GM23338 (cell line): ENCODE data around the gene SLC1A3. TPM values are rescaled to one million over a fixed set of nuclear protein-coding genes. Genes with fewer than 3 reads are reported as not detected.

Source experiments
- ATAC-seq: fragments of 200-7000 bp; cut with Tn5 transposase; 3 replicates; pipeline ENCODE4 v1.9.1; 2020
- DNase-seq: peaks from one replicate; pipeline ENCODE4 v3.0.0-alpha.2; 2015; ENCODE audit warnings: low spot score
- H2AFZ ChIP-seq: fragments of 200-600 bp; sonication (generic); 2 replicates; pipeline ENCODE4 v1.8.0; 2016; ENCODE audit warnings: antibody characterized with exemption, mild to moderate bottlenecking, moderate library complexity
- H3F3A ChIP-seq: fragments of 200-600 bp; sonication (generic); replicated peaks from 2 replicates; pipeline ENCODE4 v1.8.0; 2017; ENCODE audit warnings: antibody characterized with exemption, mixed run types, low read depth
- H3K27ac ChIP-seq: fragments of 200-600 bp; sonication (generic); 2 replicates; pipeline ENCODE4 v1.6.1; 2016; ENCODE audit warnings: low read depth
- H3K27me3 ChIP-seq: fragments of 200-600 bp; sonication (generic); 2 replicates; pipeline ENCODE4 v1.8.0; 2016; ENCODE audit warnings: mild to moderate bottlenecking, mixed run types, moderate library complexity; ENCODE audit not compliant: insufficient read depth
- H3K36me3 ChIP-seq: fragments of 200-600 bp; sonication (generic); 2 replicates; pipeline ENCODE4 v1.8.0; 2016; ENCODE audit warnings: mild to moderate bottlenecking; ENCODE audit not compliant: insufficient read depth
- H3K4me1 ChIP-seq: fragments of 200-600 bp; sonication (generic); 2 replicates; pipeline ENCODE4 v1.8.0; 2016; ENCODE audit warnings: mild to moderate bottlenecking, moderate library complexity; ENCODE audit not compliant: insufficient read depth
- H3K4me2 ChIP-seq: fragments of 200-600 bp; sonication (generic); 2 replicates; pipeline ENCODE4 v1.7.1; 2017; ENCODE audit warnings: mixed run types
- H3K4me3 ChIP-seq: fragments of 200-600 bp; sonication (generic); 2 replicates; pipeline ENCODE4 v1.6.1; 2016; ENCODE audit warnings: mixed run types
- H3K79me2 ChIP-seq: fragments of 200-600 bp; sonication (generic); replicated peaks from 2 replicates; pipeline ENCODE4 v1.8.0; 2017; ENCODE audit warnings: mild to moderate bottlenecking; ENCODE audit not compliant: insufficient read depth
- H3K9me2 ChIP-seq: fragments of 200-600 bp; sonication (generic); 2 replicates; pipeline ENCODE4 v1.8.0; 2017; ENCODE audit not compliant: insufficient read depth
- H4K20me1 ChIP-seq: fragments of 200-600 bp; sonication (generic); replicated peaks from 2 replicates; pipeline ENCODE4 v1.8.0; 2017; ENCODE audit warnings: mild to moderate bottlenecking; ENCODE audit not compliant: insufficient read depth
- H3K27ac Mint-ChIP-seq: 2 replicates; pipeline ENCODE4 v1.8.0; 2020; ENCODE audit warnings: inconsistent platforms, mild to moderate bottlenecking, moderate library complexity, mixed read lengths
- H3K27me3 Mint-ChIP-seq: 3 replicates; pipeline ENCODE4 v1.8.0; 2022; ENCODE audit warnings: low read depth, mild to moderate bottlenecking, moderate library complexity, mixed read lengths, inconsistent platforms; ENCODE audit not compliant: insufficient read depth, poor library complexity
- H3K36me3 Mint-ChIP-seq: 3 replicates; pipeline ENCODE4 v1.8.0; 2021; ENCODE audit warnings: low read depth, mild to moderate bottlenecking, inconsistent platforms, moderate library complexity, mixed read lengths
- H3K4me1 Mint-ChIP-seq: 3 replicates; pipeline ENCODE4 v1.8.0; 2020; ENCODE audit warnings: mild to moderate bottlenecking, inconsistent platforms, mixed read lengths
- H3K4me3 Mint-ChIP-seq: 3 replicates; pipeline ENCODE4 v1.8.0; 2021; ENCODE audit warnings: moderate library complexity, mild to moderate bottlenecking, inconsistent platforms, mixed read lengths
- H3K9me3 Mint-ChIP-seq: 3 replicates; pipeline ENCODE4 v1.8.0; 2020; ENCODE audit warnings: moderate library complexity, mild to moderate bottlenecking, inconsistent platforms, mixed read lengths
- CREB1 ChIP-seq: fragments of 250-450 bp; sonication (Bioruptor Pico); IDR thresholded peaks from 2 replicates; pipeline ENCODE4 v1.5.0; 2020; ENCODE audit warnings: low read depth, mild to moderate bottlenecking, moderate library complexity
- CTCF ChIP-seq, 2 experiments: fragments of 200-600 bp in 1 of 2; sonication (generic) in 1 of 2; conservative IDR thresholded peaks; 2 replicates each; pipeline versions ENCODE4 v1.5.1 to v1.6.1; 2016 to 2017; ENCODE audit warnings: antibody characterized with exemption in 2 of 2, low read depth in 2 of 2, mild to moderate bottlenecking in 2 of 2, moderate library complexity in 1 of 2
- ETS1 ChIP-seq: IDR thresholded peaks from 2 replicates; pipeline ENCODE4 v1.6.1; 2016; ENCODE audit warnings: antibody characterized with exemption
- EZH2 ChIP-seq: fragments of 200-600 bp; sonication (generic); IDR thresholded peaks from one replicate; pipeline ENCODE4 v1.8.0; 2017; ENCODE audit warnings: antibody characterized with exemption, mild to moderate bottlenecking, low read depth; ENCODE audit not compliant: unreplicated experiment
- EZH2phosphoT487 ChIP-seq: fragments of 200-600 bp; sonication (generic); IDR thresholded peaks from one replicate; pipeline ENCODE4 v1.8.1; 2018; ENCODE audit warnings: antibody characterized with exemption; ENCODE audit not compliant: unreplicated experiment
- JUNB ChIP-seq: IDR thresholded peaks from one replicate; pipeline ENCODE4 v1.6.1; 2016; ENCODE audit warnings: antibody characterized with exemption; ENCODE audit not compliant: unreplicated experiment
- NANOG ChIP-seq: IDR thresholded peaks from 2 replicates; pipeline ENCODE4 v1.6.1; 2016; ENCODE audit warnings: antibody characterized with exemption, borderline replicate concordance
- POLR2AphosphoS5 ChIP-seq: IDR thresholded peaks from 2 replicates; pipeline ENCODE4 v1.6.1; 2016; ENCODE audit warnings: antibody characterized with exemption, low read depth
- REST ChIP-seq: IDR thresholded peaks from one replicate; pipeline ENCODE4 v1.6.1; 2018; ENCODE audit warnings: antibody characterized with exemption; ENCODE audit not compliant: unreplicated experiment
- ZNF114 ChIP-seq: fragments of 250-450 bp; sonication (Bioruptor Pico); IDR thresholded peaks from 2 replicates; pipeline ENCODE4 v1.5.0; 2020; ENCODE audit warnings: mild to moderate bottlenecking, moderate library complexity
- ZNF331 ChIP-seq: fragments of 250-450 bp; sonication (Bioruptor Pico); IDR thresholded peaks from 2 replicates; pipeline ENCODE4 v1.5.0; 2020; ENCODE audit warnings: low read depth, mild to moderate bottlenecking, moderate library complexity
- ZNF462 ChIP-seq: fragments of 250-450 bp; sonication (Bioruptor Pico); IDR thresholded peaks from 2 replicates; pipeline ENCODE4 v1.5.0; 2020; ENCODE audit warnings: mild to moderate bottlenecking, moderate library complexity
- polyA plus RNA-seq: library from polyadenylated mRNA; unstranded; fragments of >200 nt; fragmentation: Nextera tagmentation; extraction: Ambion mirVana; gene quantifications from 2 replicates; pipeline ENCODE4 v1.2.1, GENCODE V29; 2016
- total RNA-seq: library from RNA; depleted of rRNA; stranded (reverse); fragments of >200 nt; shearing (Covaris generic); gene quantifications from 2 replicates; pipeline ENCODE4 v1.2.3, GENCODE V29; 2014

The SLC1A3 gene
- total and polyA plus RNA-seq, 2 experiments from 2014 or later = 29.0 to 40.7 TPM

- no peaks in the 10 kb centered on the region for H3K27me3 ChIP-seq
- no peaks in the 10 kb centered on the region for H4K20me1 ChIP-seq
- no peaks in the 10 kb centered on the region for H3F3A ChIP-seq
- H3K4me1 ChIP-seq = peaks cover 6% of the 10 kb centered on the region; the same call in 1 of the 2 replicates
- no peaks in the 10 kb centered on the region for H3K9me3 Mint-ChIP-seq
- no peaks in the 10 kb centered on the region for H3K9me2 ChIP-seq
- H3K4me1 Mint-ChIP-seq = peaks cover 12% of the 10 kb centered on the region
- H3K27ac Mint-ChIP-seq = no peak overlapping the region
- no peak overlapping the region for H2AFZ ChIP-seq
- ATAC-seq (no peak), DNase-seq (no peak)
- no peak overlapping the region for H3K27ac ChIP-seq
- no peak overlapping the region for H3K4me2 ChIP-seq
- no peaks in the 10 kb centered on the region for H3K27me3 Mint-ChIP-seq
- H3K36me3 ChIP-seq = peaks cover 3% of the 10 kb centered on the region; the same call in 1 of the 2 replicates
- H3K36me3 Mint-ChIP-seq = peaks cover 17% of the 10 kb centered on the region; the same call in 2 of the 3 replicates
- H3K79me2 ChIP-seq = no peaks in the 10 kb centered on the region
- TF ChIP-seq ZNF114 (CRISPR knock-in tag) = no peak
- TF ChIP-seq CTCF (conservative IDR thresholded peaks at IDR 0.05; ENCODE audit: low read depth in 2 of 2) = no peak
- TF ChIP-seq NANOG = no peak
- no peak for TF ChIP-seq JUNB
- no peak for TF ChIP-seq ZNF331 (CRISPR knock-in tag)
- no peak for TF ChIP-seq ZNF462 (CRISPR knock-in tag)
- TF ChIP-seq EZH2phosphoT487 = no peak
- TF ChIP-seq REST = no peak
- TF ChIP-seq EZH2 = no peak
- no peak for TF ChIP-seq ETS1
- TF ChIP-seq CREB1 (CRISPR knock-in tag) = no peak
- TF ChIP-seq POLR2AphosphoS5 = no peak
- H3K4me3 ChIP-seq = no peak overlapping the region
- H3K4me3 Mint-ChIP-seq = no peak overlapping the region
Observed at GRCh38 chr5:36635721-36636390, 29.4 kb downstream of the SLC1A3 start.
